Measurements from ENCODE around the gene NEURL1.
"Not testable (repeated sequence)": the region's sequence is repeated elsewhere in the genome, so short reads cannot be mapped to it uniquely, and the experiment has no call there.

NEURL1 gene

GRCh38 chr10:103493916-103494877, 692 bp downstream of the NEURL1 start:
- Mint-ChIP-seq H3K4me1 (peaks cover 19% of the 10 kb centered on the region), H3K9me3 (no peaks in the 10 kb centered on the region), H3K27ac (no peak overlapping the region), H3K36me3 (no peaks in the 10 kb centered on the region), H3K4me3 (peak overlapping the region; percentile 63), H3K27me3 (peaks cover 83% of the 10 kb centered on the region)
- CTCF ChIA-PET: interaction anchor here (0.9 to 1.9 kb wide), 6 partner anchors 11 to 78 kb away, joined by 3 to 5 read pairs (median 4); no protein-coding TSS in a partner anchor
- DNase-seq: peak; percentile 67

GRCh38 chr10:103495321-103495720, 1.8 kb downstream of the NEURL1 start:
- CTCF ChIA-PET: interaction anchor here (0.9 kb wide), 1 partner anchor 14 kb away, joined by 3 read pairs; no protein-coding TSS in a partner anchor
- Mint-ChIP-seq H3K9me3 (no peaks in the 10 kb centered on the region), H3K4me1 (peaks cover 19% of the 10 kb centered on the region), H3K4me3 (peak overlapping the region; percentile 63), H3K36me3 (no peaks in the 10 kb centered on the region), H3K27ac (no peak overlapping the region), H3K27me3 (peaks cover 85% of the 10 kb centered on the region)
- DNase-seq: no peak

GRCh38 chr10:103497161-103497915, 3.8 kb downstream of the NEURL1 start:
- Mint-ChIP-seq H3K27me3 (peaks cover 83% of the 10 kb centered on the region), H3K27ac (no peak overlapping the region), H3K36me3 (no peaks in the 10 kb centered on the region), H3K4me3 (no peak overlapping the region), H3K4me1 (peaks cover 14% of the 10 kb centered on the region), H3K9me3 (no peaks in the 10 kb centered on the region)
- CTCF ChIA-PET: no interaction called here
- DNase-seq: no peak

GRCh38 chr10:103498936-103499638, 5.6 kb downstream of the NEURL1 start:
- Mint-ChIP-seq H3K27ac (no peak overlapping the region), H3K36me3 (no peaks in the 10 kb centered on the region), H3K27me3 (peaks cover 82% of the 10 kb centered on the region), H3K4me1 (peaks cover 5% of the 10 kb centered on the region), H3K9me3 (no peaks in the 10 kb centered on the region), H3K4me3 (no peak overlapping the region)
- CTCF ChIA-PET: interaction anchor here (1.2 kb wide), 1 partner anchor 14 kb away, joined by 4 read pairs; no protein-coding TSS in a partner anchor
- DNase-seq: no peak

- no peaks in the 10 kb centered on the region for H3K36me3 Mint-ChIP-seq
- H3K9me3 Mint-ChIP-seq: no peaks in the 10 kb centered on the region
- CTCF ChIA-PET: interaction anchor here (1.2 kb wide), 1 partner anchor 15 kb away, joined by 4 read pairs; no protein-coding TSS in a partner anchor
- DNase-seq: no peak
- peaks cover 8% of the 10 kb centered on the region for H3K4me1 Mint-ChIP-seq
- no peak overlapping the region for H3K4me3 Mint-ChIP-seq
- H3K27me3 Mint-ChIP-seq: peaks cover 79% of the 10 kb centered on the region
- no peak overlapping the region for H3K27ac Mint-ChIP-seq
Measured at GRCh38 chr10:103499881-103500280, 6.4 kb downstream of the NEURL1 start.

GRCh38 chr10:103500481-103500880, 7.0 kb downstream of the NEURL1 start:
- Mint-ChIP-seq H3K27ac (no peak overlapping the region), H3K4me1 (peaks cover 8% of the 10 kb centered on the region), H3K27me3 (peaks cover 76% of the 10 kb centered on the region), H3K4me3 (no peak overlapping the region), H3K9me3 (no peaks in the 10 kb centered on the region), H3K36me3 (no peaks in the 10 kb centered on the region)
- no peak for DNase-seq
- CTCF ChIA-PET: interaction anchor here (1.1 kb wide), 1 partner anchor 42 kb away, joined by 3 read pairs; no protein-coding TSS in a partner anchor

GRCh38 chr10:103501186-103501585, 7.7 kb downstream of the NEURL1 start:
- no peak for DNase-seq
- Mint-ChIP-seq H3K27me3 (peaks cover 78% of the 10 kb centered on the region), H3K36me3 (no peaks in the 10 kb centered on the region), H3K4me1 (peaks cover 8% of the 10 kb centered on the region), H3K9me3 (no peaks in the 10 kb centered on the region), H3K4me3 (no peak overlapping the region), H3K27ac (no peak overlapping the region)
- CTCF ChIA-PET: interaction anchor here (1.1 to 1.4 kb wide), 2 partner anchors 9 to 41 kb away, joined by 3 read pairs; no protein-coding TSS in a partner anchor

- H3K27me3 Mint-ChIP-seq: peaks cover 81% of the 10 kb centered on the region
- no peaks in the 10 kb centered on the region for H3K9me3 Mint-ChIP-seq
- no peak for DNase-seq
- no peak overlapping the region for H3K27ac Mint-ChIP-seq
- no peak overlapping the region for H3K4me3 Mint-ChIP-seq
- H3K36me3 Mint-ChIP-seq: no peaks in the 10 kb centered on the region
- CTCF ChIA-PET: interaction anchor here (1.0 to 2.4 kb wide), 3 partner anchors 12 to 61 kb away, joined by 3 to 5 read pairs (median 4); no protein-coding TSS in a partner anchor
- peaks cover 8% of the 10 kb centered on the region for H3K4me1 Mint-ChIP-seq
Measured at GRCh38 chr10:103502849-103503660, 9.6 kb downstream of the NEURL1 start.

GRCh38 chr10:103503777-103504176, 10.3 kb downstream of the NEURL1 start:
- not testable (repeated sequence) for H3K9me3 Mint-ChIP-seq, DNase-seq, H3K4me1 Mint-ChIP-seq, H3K4me3 Mint-ChIP-seq, H3K36me3 Mint-ChIP-seq, H3K27ac Mint-ChIP-seq
- CTCF ChIA-PET: interaction anchor here (1.0 to 2.4 kb wide), 4 partner anchors 13 to 60 kb away, joined by 3 to 5 read pairs (median 3); no protein-coding TSS in a partner anchor
- H3K27me3 Mint-ChIP-seq: peaks cover 87% of the 10 kb centered on the region

- CTCF ChIA-PET: interaction anchor here (1.3 to 2.4 kb wide), 5 partner anchors 14 to 60 kb away, joined by 3 to 9 read pairs (median 5); no protein-coding TSS in a partner anchor
- Mint-ChIP-seq H3K27ac (no peak overlapping the region), H3K27me3 (peaks cover 85% of the 10 kb centered on the region), H3K4me3 (no peak overlapping the region), H3K4me1 (peaks cover 8% of the 10 kb centered on the region), H3K36me3 (no peaks in the 10 kb centered on the region), H3K9me3 (no peaks in the 10 kb centered on the region)
- DNase-seq: peak; percentile 44
Measured at GRCh38 chr10:103504181-103504783, 10.8 kb downstream of the NEURL1 start.

- no peak for DNase-seq
- Mint-ChIP-seq H3K4me1 (peaks cover 8% of the 10 kb centered on the region), H3K9me3 (no peaks in the 10 kb centered on the region), H3K27ac (no peak overlapping the region), H3K4me3 (no peak overlapping the region), H3K36me3 (no peaks in the 10 kb centered on the region), H3K27me3 (peaks cover 84% of the 10 kb centered on the region)
- CTCF ChIA-PET: interaction anchor here (1.8 kb wide), 2 partner anchors 37 to 59 kb away, joined by 5 to 9 read pairs; no protein-coding TSS in a partner anchor
Measured at GRCh38 chr10:103506061-103506460, 12.6 kb downstream of the NEURL1 start.

GRCh38 chr10:103507235-103508191, 14.0 kb downstream of the NEURL1 start:
- Mint-ChIP-seq H3K9me3 (no peaks in the 10 kb centered on the region), H3K27me3 (peaks cover 83% of the 10 kb centered on the region), H3K36me3 (no peaks in the 10 kb centered on the region), H3K4me1 (peaks cover 8% of the 10 kb centered on the region), H3K4me3 (no peak overlapping the region), H3K27ac (no peak overlapping the region)
- DNase-seq: no peak
- CTCF ChIA-PET: no interaction called here

Measured in activated naive CD4-positive, alpha-beta T cell treated with anti-CD3 and anti-CD28 coated beads, Interleukin-2, amount 10 ng/mL, durations not matched to agents 7 days and 5 days (primary cell).